PC-9 (cell line): ENCODE measurements around the gene TRIM15. TPM values are rescaled to one million over a fixed set of nuclear protein-coding genes. Genes with fewer than 3 reads are reported as not detected.

Experiments
- BruUV-seq: library from RNA; stranded (reverse); fragments of 400-500 nt; replicated peaks from 2 replicates; lab custom pipeline; 2021; lab: Mats Ljungman, UMichigan
- CTCF ChIA-PET: fragments of 300-600 bp; sonication (Branson Sonifier 250); formaldehyde crosslinking; loops from one replicate; lab custom pipeline; 2022; ENCODE audit warnings: antibody characterized with exemption; lab: Charles Lee
- POLR2A ChIA-PET: fragments of 300-600 bp; sonication (Branson Sonifier 250); formaldehyde crosslinking; loops from one replicate; lab custom pipeline; 2022; ENCODE audit warnings: antibody characterized with exemption; ENCODE audit not compliant: unreplicated experiment; lab: Charles Lee
- DNase-seq, 2 experiments: peaks; one replicate each; pipeline versions ENCODE4 v3.0.0 to v3.0.0-alpha.2; 2015 to 2022; ENCODE audit warnings: mixed read lengths in 1 of 2
- H2AFZ ChIP-seq: fragments of 200-600 bp; sonication (generic); 2 replicates; pipeline ENCODE4 v1.8.1; 2017; ENCODE audit warnings: antibody characterized with exemption
- H3F3A ChIP-seq: fragments of 200-600 bp; sonication (generic); 2 replicates; pipeline ENCODE4 v1.8.1; 2017; ENCODE audit warnings: antibody characterized with exemption, mild to moderate bottlenecking, low read depth; ENCODE audit not compliant: insufficient read depth
- H3K27ac ChIP-seq: fragments of 200-600 bp; sonication (generic); 2 replicates; pipeline ENCODE4 v1.6.1; 2016; ENCODE audit warnings: mixed run types
- H3K27me3 ChIP-seq: fragments of 200-600 bp; sonication (generic); 2 replicates; pipeline ENCODE4 v1.6.1; 2016; ENCODE audit warnings: low read depth, mixed run types; ENCODE audit not compliant: insufficient read depth
- H3K36me3 ChIP-seq: fragments of 200-600 bp; sonication (generic); 2 replicates; pipeline ENCODE4 v1.6.1; 2016; ENCODE audit warnings: low read depth, mixed run types
- H3K4me1 ChIP-seq: fragments of 200-600 bp; sonication (generic); replicated peaks from 2 replicates; pipeline ENCODE4 v1.6.1; 2016; ENCODE audit warnings: mixed run types; ENCODE audit not compliant: insufficient read depth
- H3K4me2 ChIP-seq: fragments of 200-600 bp; sonication (generic); 2 replicates; pipeline ENCODE4 v1.6.1; 2017; ENCODE audit warnings: mixed run types
- H3K4me3 ChIP-seq: fragments of 200-600 bp; sonication (generic); 2 replicates; pipeline ENCODE4 v1.6.1; 2016; ENCODE audit warnings: mixed run types
- H3K79me2 ChIP-seq: fragments of 200-600 bp; sonication (generic); 2 replicates; pipeline ENCODE4 v1.6.1; 2017; ENCODE audit warnings: low read depth, mixed run types
- H3K9me2 ChIP-seq: fragments of 200-600 bp; sonication (generic); 2 replicates; pipeline ENCODE4 v1.8.1; 2017; ENCODE audit warnings: mild to moderate bottlenecking; ENCODE audit not compliant: insufficient read depth
- H3K9me3 ChIP-seq: fragments of 200-600 bp; sonication (generic); 2 replicates; pipeline ENCODE4 v1.8.1; 2016; ENCODE audit warnings: low read depth; ENCODE audit not compliant: insufficient read depth
- H4K20me1 ChIP-seq: fragments of 200-600 bp; sonication (generic); 2 replicates; pipeline ENCODE4 v1.8.1; 2017; ENCODE audit not compliant: insufficient read depth
- EZH2 ChIP-seq: fragments of 200-600 bp; sonication (generic); IDR thresholded peaks from 2 replicates; pipeline ENCODE4 v1.8.0; 2017; ENCODE audit warnings: antibody characterized with exemption, low read depth
- intact Hi-C: fragments of 100-400 bp; cut with micrococcal nuclease; formaldehyde crosslinking; loops from one replicate; pipeline ENCODE4 v1.10.0; 2022; ENCODE audit not compliant: unreplicated experiment
- total RNA-seq: library from RNA; stranded (reverse); gene quantifications from 2 replicates; pipeline ENCODE4 v1.2.3, GENCODE V29; 2021
- TF ChIP-seq, protein P1 (sequence below): fragments of 200-600 bp; sonication (generic); conservative IDR thresholded peaks from 2 replicates; pipeline ENCODE4 v1.6.1; 2017; ENCODE audit warnings: mixed run types, antibody characterized with exemption, mild to moderate bottlenecking, moderate library complexity

TRIM15 gene
- total RNA-seq, 1 experiment from 2014 or later, result not detected

DNA sequence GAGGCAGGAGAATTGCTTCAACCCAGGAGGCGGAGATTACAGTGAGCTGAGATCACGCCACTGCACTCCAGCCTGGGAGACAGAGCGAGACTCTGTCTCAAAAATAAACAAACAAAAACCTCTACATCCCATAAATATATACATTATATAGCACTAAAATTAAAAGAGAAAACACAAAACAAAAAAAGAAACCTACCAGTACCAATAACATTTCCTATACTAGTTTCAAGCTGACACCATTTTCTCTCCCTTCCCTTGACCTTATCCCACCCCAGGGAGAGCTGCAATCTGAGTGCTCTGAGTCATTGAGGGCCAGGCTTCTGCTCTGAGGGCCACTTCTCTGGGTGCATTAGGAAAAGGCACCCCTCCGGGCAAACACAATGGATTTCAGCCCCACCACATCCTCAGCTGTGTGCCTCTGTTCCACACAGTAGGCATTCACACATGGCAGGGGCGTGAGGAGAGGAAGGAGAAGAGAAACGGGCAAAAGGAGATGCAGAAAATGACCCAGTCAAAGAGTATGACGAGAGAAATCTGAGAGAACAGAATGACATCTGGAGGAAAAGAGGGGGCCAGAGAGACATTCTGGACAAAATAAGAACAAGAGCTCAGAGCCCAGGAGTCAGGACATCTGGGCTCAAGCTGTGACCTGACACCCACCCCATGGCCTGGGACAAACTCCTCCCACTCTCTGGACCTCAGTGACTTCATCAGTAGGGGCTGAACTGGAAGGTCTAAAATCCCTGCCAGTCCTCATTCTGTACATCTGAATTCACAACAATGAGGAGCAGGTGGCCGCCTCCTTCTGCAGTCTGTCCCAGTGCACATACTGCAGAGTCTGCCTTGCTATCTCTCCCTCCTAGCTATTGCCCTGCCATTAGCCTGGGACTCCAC lies 31.7 kb downstream of the TRIM15 start:
- no peaks in the 10 kb centered on the region for H3K9me3 ChIP-seq
- H3K9me2 ChIP-seq, result no peaks in the 10 kb centered on the region
- intact Hi-C loops, result no loop called here
- no peak overlapping the region for H3K27ac ChIP-seq
- H4K20me1 ChIP-seq, result no peaks in the 10 kb centered on the region
- TF ChIP-seq EZH2, result no peak
- TF ChIP-seq, protein P1, sequence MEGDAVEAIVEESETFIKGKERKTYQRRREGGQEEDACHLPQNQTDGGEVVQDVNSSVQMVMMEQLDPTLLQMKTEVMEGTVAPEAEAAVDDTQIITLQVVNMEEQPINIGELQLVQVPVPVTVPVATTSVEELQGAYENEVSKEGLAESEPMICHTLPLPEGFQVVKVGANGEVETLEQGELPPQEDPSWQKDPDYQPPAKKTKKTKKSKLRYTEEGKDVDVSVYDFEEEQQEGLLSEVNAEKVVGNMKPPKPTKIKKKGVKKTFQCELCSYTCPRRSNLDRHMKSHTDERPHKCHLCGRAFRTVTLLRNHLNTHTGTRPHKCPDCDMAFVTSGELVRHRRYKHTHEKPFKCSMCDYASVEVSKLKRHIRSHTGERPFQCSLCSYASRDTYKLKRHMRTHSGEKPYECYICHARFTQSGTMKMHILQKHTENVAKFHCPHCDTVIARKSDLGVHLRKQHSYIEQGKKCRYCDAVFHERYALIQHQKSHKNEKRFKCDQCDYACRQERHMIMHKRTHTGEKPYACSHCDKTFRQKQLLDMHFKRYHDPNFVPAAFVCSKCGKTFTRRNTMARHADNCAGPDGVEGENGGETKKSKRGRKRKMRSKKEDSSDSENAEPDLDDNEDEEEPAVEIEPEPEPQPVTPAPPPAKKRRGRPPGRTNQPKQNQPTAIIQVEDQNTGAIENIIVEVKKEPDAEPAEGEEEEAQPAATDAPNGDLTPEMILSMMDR, result no peak
- no peaks in the 10 kb centered on the region for H3K4me1 ChIP-seq
- DNase-seq, result no peak
- H3K4me3 ChIP-seq, result no peak overlapping the region
- ChIA-PET POLR2A (no interaction called here), CTCF (no interaction called here)
- H3K79me2 ChIP-seq, result no peaks in the 10 kb centered on the region
- H3F3A ChIP-seq, result no peaks in the 10 kb centered on the region
- BruUV-seq, result no TSS peak
- H3K27me3 ChIP-seq, result no peaks in the 10 kb centered on the region
- H2AFZ ChIP-seq, result no peak overlapping the region
- no peak overlapping the region for H3K4me2 ChIP-seq
- peaks cover 13% of the 10 kb centered on the region for H3K36me3 ChIP-seq

- Histone ChIP-seq H3F3A (no peaks in the 10 kb centered on the region), H3K4me2 (no peak overlapping the region), H3K79me2 (0 out of 2 replicates have a peak, but pooled peaks cover 1% of the 10 kb centered on the region), H3K4me3 (no peak overlapping the region), H3K36me3 (peaks cover 15% of the 10 kb centered on the region), H3K9me3 (no peaks in the 10 kb centered on the region), H4K20me1 (0 out of 2 replicates have a peak, but pooled peaks cover 7% of the 10 kb centered on the region), H3K27me3 (no peaks in the 10 kb centered on the region), H3K4me1 (no peaks in the 10 kb centered on the region), H3K27ac (no peak overlapping the region), H2AFZ (no peak overlapping the region), H3K9me2 (no peaks in the 10 kb centered on the region)
- CTCF ChIA-PET, result no interaction called here
- TF ChIP-seq EZH2, result no peak
- TF ChIP-seq, protein P1, result no peak
- no TSS peak for BruUV-seq
- intact Hi-C loops, result no loop called here
- POLR2A ChIA-PET, result no interaction called here
- DNase-seq, result no peak
Measured at GRCh38 chr6:30195951-30196350, 32.6 kb downstream of the TRIM15 start.

DNA sequence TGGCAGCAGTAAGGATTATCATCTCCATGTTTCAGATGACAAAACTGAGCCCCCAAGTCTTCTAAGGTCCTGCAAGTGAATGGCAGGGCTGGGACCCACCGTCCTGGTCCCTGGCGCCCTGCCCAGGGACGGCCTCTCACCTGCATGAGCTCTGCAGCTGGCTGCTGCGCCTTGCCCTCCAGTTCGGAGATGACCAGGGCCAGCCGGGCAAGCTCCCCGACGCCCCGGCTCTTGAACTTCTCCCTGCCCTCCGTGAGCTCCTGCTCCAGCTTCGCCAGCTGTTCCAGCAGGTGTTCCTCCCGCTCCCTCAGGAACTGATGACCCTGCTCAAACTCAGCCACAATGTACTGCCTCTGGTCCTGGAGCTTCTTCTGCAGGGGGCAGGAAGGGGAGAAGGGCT lies 33.0 kb downstream of the TRIM15 start:
- TF ChIP-seq, protein P1, result no peak
- TF ChIP-seq EZH2, result no peak
- Histone ChIP-seq H2AFZ (no peak overlapping the region), H3K4me2 (no peak overlapping the region), H3K4me1 (no peaks in the 10 kb centered on the region), H4K20me1 (peaks cover 12% of the 10 kb centered on the region; the same call in 1 of the 2 replicates), H3F3A (no peaks in the 10 kb centered on the region), H3K9me3 (no peaks in the 10 kb centered on the region), H3K27me3 (no peaks in the 10 kb centered on the region), H3K9me2 (no peaks in the 10 kb centered on the region), H3K4me3 (no peak overlapping the region), H3K79me2 (0 out of 2 replicates have a peak, but pooled peaks cover 3% of the 10 kb centered on the region), H3K27ac (no peak overlapping the region), H3K36me3 (peaks cover 13% of the 10 kb centered on the region)
- ChIA-PET POLR2A (no interaction called here), CTCF (no interaction called here)
- BruUV-seq, result no TSS peak
- no peak for DNase-seq
- intact Hi-C loops, result no loop called here
